Aortic smooth muscle cell (primary cell): ENCODE measurements around the gene RND2. TPM values are rescaled to one million over a fixed set of nuclear protein-coding genes. Genes with fewer than 3 reads are reported as not detected.

Source experiments
- total RNA-seq: library from RNA; depleted of rRNA; stranded (reverse); fragments of >200 nt; gene quantifications from 2 replicates; pipeline ENCODE4 v1.2.3, GENCODE V29; 2014

RND2 gene
- total RNA-seq, result 0.12 and 0.13 TPM in 2 replicates

GRCh38 chr17:43024407-43025289, at the start of gene RND2:
Gene RND2 (plus strand): TSS chr17:43025231. CDS start chr17:43025348, 117 bp downstream.

GRCh38 chr17:42979511-42980273, 45.3 kb upstream of the RND2 start, which contains the start of gene PTGES3L:
Gene PTGES3L (minus strand): TSS chr17:42980080. CDS start chr17:42980053, 27 bp downstream.

GRCh38 chr17:42980274-42980765, 44.7 kb upstream of the RND2 start, which contains the start of gene RUNDC1:
Gene RUNDC1 (plus strand): TSS chr17:42980565. CDS start chr17:42980577, 12 bp downstream.

GRCh38 chr17:42997984-42998938, 26.8 kb upstream of the RND2 start, which contains the start of gene RPL27:
Gene RPL27 (plus strand): TSS chr17:42998419. CDS start chr17:42998751, 332 bp downstream.

GRCh38 chr17:43006639-43007551, 18.1 kb upstream of the RND2 start, which contains the start of gene IFI35:
Gene IFI35 (plus strand): TSS chr17:43006784. CDS start chr17:43006948, 164 bp downstream.

GRCh38 chr17:43021741-43022512, 3.1 kb upstream of the RND2 start, which contains the start of gene VAT1:
Gene VAT1 (minus strand): TSS chr17:43022385. CDS start chr17:43022322, 63 bp downstream.

Other genes with a start within 250 kb of the RND2 start
- 0.06 TPM in 1 of 2 replicates, not detected in the other for gene WNK4, start 244.6 kb upstream of the RND2 start, total RNA-seq
- 69.2 and 82.2 TPM in 2 replicates for gene COA3, start 226.5 kb upstream of the RND2 start, total RNA-seq
- gene CNTD1, start 226.4 kb upstream of the RND2 start, total RNA-seq, result 0.12 and 0.13 TPM in 2 replicates
- 159 and 176 TPM in 2 replicates for gene BECN1, start 200.9 kb upstream of the RND2 start, total RNA-seq
- 65.0 and 66.4 TPM in 2 replicates for gene PSME3, start 191.8 kb upstream of the RND2 start, total RNA-seq
- gene AOC2, start 180.7 kb upstream of the RND2 start, total RNA-seq, result 0.40 and 0.56 TPM in 2 replicates
- 0.26 and 0.44 TPM in 2 replicates for gene AOC3, start 174.0 kb upstream of the RND2 start, total RNA-seq
- not detected in 2 replicates for gene G6PC1, start 124.4 kb upstream of the RND2 start, total RNA-seq
- gene AARSD1, start 60.8 kb upstream of the RND2 start, total RNA-seq, result 23.4 and 37.5 TPM in 2 replicates
- gene PTGES3L, start 45.2 kb upstream of the RND2 start, total RNA-seq, result not detected in 2 replicates
- 7.6 and 9.2 TPM in 2 replicates for gene RUNDC1, start 44.7 kb upstream of the RND2 start, total RNA-seq
- gene RPL27, start 26.8 kb upstream of the RND2 start, total RNA-seq, result 1,070 and 1,150 TPM in 2 replicates
- 35.9 and 40.0 TPM in 2 replicates for gene IFI35, start 18.4 kb upstream of the RND2 start, total RNA-seq
- gene VAT1, start 2.8 kb upstream of the RND2 start, total RNA-seq, result 187 and 189 TPM in 2 replicates
- 15.0 and 25.8 TPM in 2 replicates for gene BRCA1, start 100.1 kb downstream of the RND2 start, total RNA-seq
- 127 and 131 TPM in 2 replicates for gene NBR1, start 146.0 kb downstream of the RND2 start, total RNA-seq
- 3.0 and 3.6 TPM in 2 replicates for gene TMEM106A, start 186.6 kb downstream of the RND2 start, total RNA-seq
- 0.92 TPM in 1 of 2 replicates, not detected in the other for gene CCDC200, start 203.4 kb downstream of the RND2 start, total RNA-seq
- not detected in 2 replicates for gene RNU2-1, start 208.7 kb downstream of the RND2 start, total RNA-seq